Karpas-422 (cell line): ENCODE data around the gene ABCA2. TPM values are rescaled to one million over a fixed set of nuclear protein-coding genes. Genes with fewer than 3 reads are reported as not detected.
A peak's percentile ranks its signal among the peaks of the same experiment; 100 is the strongest.

Experiments
- DNase-seq: peaks from one replicate; pipeline ENCODE4 v3.0.0-alpha.2; 2015
- H2AFZ ChIP-seq: fragments of 200-600 bp; sonication (generic); 2 replicates; pipeline ENCODE4 v1.6.1; 2014; ENCODE audit warnings: antibody characterized with exemption, low read length, mixed read lengths
- H3K27ac ChIP-seq: fragments of 200-600 bp; sonication (generic); 2 replicates; pipeline ENCODE4 v1.5.1; 2014; ENCODE audit warnings: mild to moderate bottlenecking, low read length, moderate library complexity
- H3K27me3 ChIP-seq: fragments of 200-600 bp; sonication (generic); 2 replicates; pipeline ENCODE4 v1.6.1; 2014; ENCODE audit warnings: low read length, mixed read lengths
- H3K36me3 ChIP-seq: fragments of 200-600 bp; sonication (generic); 2 replicates; pipeline ENCODE4 v1.6.1; 2014; ENCODE audit warnings: low read length, mixed read lengths; ENCODE audit not compliant: insufficient read depth
- H3K4me1 ChIP-seq: fragments of 200-600 bp; sonication (generic); 2 replicates; pipeline ENCODE4 v1.6.1; 2014; ENCODE audit warnings: mild to moderate bottlenecking, low read length, mixed read lengths
- H3K4me2 ChIP-seq: fragments of 200-600 bp; sonication (generic); 2 replicates; pipeline ENCODE4 v1.6.1; 2014; ENCODE audit warnings: low read length, low read depth, mild to moderate bottlenecking; ENCODE audit not compliant: poor library complexity, severe bottlenecking
- H3K4me3 ChIP-seq: fragments of 200-600 bp; sonication (generic); 2 replicates; pipeline ENCODE4 v1.5.1; 2014; ENCODE audit warnings: mild to moderate bottlenecking, antibody characterized with exemption, low read length, mixed read lengths
- H3K79me2 ChIP-seq: fragments of 200-600 bp; sonication (generic); 2 replicates; pipeline ENCODE4 v1.6.1; 2014; ENCODE audit warnings: mild to moderate bottlenecking, low read length, mixed read lengths
- H3K9ac ChIP-seq: fragments of 200-600 bp; sonication (generic); 2 replicates; pipeline ENCODE4 v1.6.0; 2014; ENCODE audit warnings: low read length
- H3K9me2 ChIP-seq: fragments of 200-600 bp; sonication (generic), shearing (Covaris generic); replicated peaks from 2 replicates; pipeline ENCODE4 v1.6.0; 2014; ENCODE audit warnings: mild to moderate bottlenecking, low read length, moderate library complexity; ENCODE audit not compliant: insufficient read depth
- H3K9me3 ChIP-seq: fragments of 300-700, 200-600 bp; sonication (generic); 2 replicates; pipeline ENCODE4 v1.6.1; 2014; ENCODE audit warnings: low read length, mixed read lengths
- H4K20me1 ChIP-seq: fragments of 200-600 bp; sonication (generic); 2 replicates; pipeline ENCODE4 v1.6.1; 2014; ENCODE audit warnings: mild to moderate bottlenecking, antibody characterized with exemption, low read length, low read depth; ENCODE audit not compliant: insufficient read depth
- total RNA-seq: library from RNA; depleted of rRNA; stranded (reverse); fragments of >200 nt; shearing (Covaris generic); gene quantifications from 2 replicates; pipeline ENCODE4 v1.2.3, GENCODE V29; 2014; ENCODE audit warnings: low replicate concordance

ABCA2 gene
- total RNA-seq, 1 experiment from 2014 or later: 2.4 TPM

GRCh38 chr9:136997371-136997770 lies 30.7 kb downstream of the ABCA2 start:
- no peaks in the 10 kb centered on the region for H3K9me2 ChIP-seq
- no peak overlapping the region for H3K9ac ChIP-seq
- peaks cover 6% of the 10 kb centered on the region; the same call in 1 of the 2 replicates for H4K20me1 ChIP-seq
- H3K9me3 ChIP-seq: no peaks in the 10 kb centered on the region
- no peaks in the 10 kb centered on the region for H3K36me3 ChIP-seq
- DNase-seq: no peak
- peaks cover 29% of the 10 kb centered on the region for H3K4me1 ChIP-seq
- H3K27me3 ChIP-seq: no peaks in the 10 kb centered on the region
- no peak overlapping the region for H3K27ac ChIP-seq
- no peak overlapping the region for H3K4me2 ChIP-seq
- no peak overlapping the region for H3K4me3 ChIP-seq
- no peak overlapping the region for H2AFZ ChIP-seq
- H3K79me2 ChIP-seq: 0 out of 2 replicates have a peak, but pooled peaks cover 5% of the 10 kb centered on the region

GRCh38 chr9:136996361-136997292 lies 31.4 kb downstream of the ABCA2 start, which contains the start of gene CLIC3:
Gene CLIC3 (minus strand): TSS chr9:136996568. CDS start chr9:136996543, 25 bp downstream.
- H3K79me2 ChIP-seq: 0 out of 2 replicates have a peak, but pooled peaks cover 5% of the 10 kb centered on the region
- H3K9me2 ChIP-seq: no peaks in the 10 kb centered on the region
- peak; percentile 66 for DNase-seq
- H3K4me1 ChIP-seq: peaks cover 30% of the 10 kb centered on the region
- no peaks in the 10 kb centered on the region for H3K9me3 ChIP-seq
- H3K36me3 ChIP-seq: no peaks in the 10 kb centered on the region
- no peak within 1 kb of the TSS for H3K27ac ChIP-seq
- H3K4me2 ChIP-seq: peak within 1 kb of the TSS; percentile 30
- no peak within 1 kb of the TSS for H3K4me3 ChIP-seq
- H4K20me1 ChIP-seq: peaks cover 6% of the 10 kb centered on the region; the same call in 1 of the 2 replicates
- H3K9ac ChIP-seq: no peak within 1 kb of the TSS
- H3K27me3 ChIP-seq: no peaks in the 10 kb centered on the region
- H2AFZ ChIP-seq: no peak within 1 kb of the TSS

- Histone ChIP-seq H3K9me2 (no peaks in the 10 kb centered on the region), H3K79me2 (0 out of 2 replicates have a peak, but pooled peaks cover 5% of the 10 kb centered on the region), H3K4me1 (peaks cover 30% of the 10 kb centered on the region), H4K20me1 (peaks cover 6% of the 10 kb centered on the region; the same call in 1 of the 2 replicates), H3K9ac (no peak overlapping the region), H3K4me3 (no peak overlapping the region), H3K4me2 (peak overlapping the region; percentile 30), H3K36me3 (no peaks in the 10 kb centered on the region), H2AFZ (no peak overlapping the region), H3K27me3 (no peaks in the 10 kb centered on the region), H3K27ac (no peak overlapping the region), H3K9me3 (no peaks in the 10 kb centered on the region)
- no peak for DNase-seq
Measured at GRCh38 chr9:136995772-136996311, 32.2 kb downstream of the ABCA2 start.

- Histone ChIP-seq H2AFZ (no peak overlapping the region), H3K27ac (no peak overlapping the region), H3K4me3 (no peak overlapping the region), H3K9ac (no peak overlapping the region), H3K9me2 (no peaks in the 10 kb centered on the region), H3K4me1 (peaks cover 26% of the 10 kb centered on the region), H3K27me3 (no peaks in the 10 kb centered on the region), H3K9me3 (no peaks in the 10 kb centered on the region), H3K36me3 (no peaks in the 10 kb centered on the region), H4K20me1 (peaks cover 6% of the 10 kb centered on the region; the same call in 1 of the 2 replicates), H3K4me2 (no peak overlapping the region), H3K79me2 (0 out of 2 replicates have a peak, but pooled peaks cover 5% of the 10 kb centered on the region)
- DNase-seq: no peak
Measured at GRCh38 chr9:136995362-136995761, 32.7 kb downstream of the ABCA2 start.

GRCh38 chr9:136994888-136995230 lies 33.2 kb downstream of the ABCA2 start:
- Histone ChIP-seq H3K27ac (no peak overlapping the region), H3K36me3 (no peaks in the 10 kb centered on the region), H3K9me2 (no peaks in the 10 kb centered on the region), H3K4me1 (peaks cover 21% of the 10 kb centered on the region), H4K20me1 (peaks cover 6% of the 10 kb centered on the region; the same call in 1 of the 2 replicates), H3K27me3 (no peaks in the 10 kb centered on the region), H3K9ac (no peak overlapping the region), H3K9me3 (no peaks in the 10 kb centered on the region), H2AFZ (no peak overlapping the region), H3K4me2 (no peak overlapping the region), H3K79me2 (0 out of 2 replicates have a peak, but pooled peaks cover 5% of the 10 kb centered on the region), H3K4me3 (no peak overlapping the region)
- no peak for DNase-seq

GRCh38 chr9:136994180-136994887 lies 33.7 kb downstream of the ABCA2 start:
- H3K27ac ChIP-seq: no peak overlapping the region
- H3K9ac ChIP-seq: no peak overlapping the region
- peaks cover 6% of the 10 kb centered on the region; the same call in 1 of the 2 replicates for H4K20me1 ChIP-seq
- H2AFZ ChIP-seq: no peak overlapping the region
- H3K36me3 ChIP-seq: no peaks in the 10 kb centered on the region
- no peak for DNase-seq
- no peak overlapping the region for H3K4me2 ChIP-seq
- H3K4me3 ChIP-seq: no peak overlapping the region
- H3K9me2 ChIP-seq: no peaks in the 10 kb centered on the region
- 0 out of 2 replicates have a peak, but pooled peaks cover 5% of the 10 kb centered on the region for H3K79me2 ChIP-seq
- H3K4me1 ChIP-seq: peaks cover 21% of the 10 kb centered on the region
- H3K9me3 ChIP-seq: no peaks in the 10 kb centered on the region
- H3K27me3 ChIP-seq: no peaks in the 10 kb centered on the region

GRCh38 chr9:136992819-136993369 lies 35.1 kb downstream of the ABCA2 start:
- Histone ChIP-seq H3K9me2 (no peaks in the 10 kb centered on the region), H3K79me2 (0 out of 2 replicates have a peak, but pooled peaks cover 5% of the 10 kb centered on the region), H3K27me3 (no peaks in the 10 kb centered on the region), H3K36me3 (no peaks in the 10 kb centered on the region), H3K27ac (0 out of 2 replicates have a peak overlapping the region, but pooled peaks have one; percentile 25), H3K4me2 (peak overlapping the region; percentile 97), H3K4me1 (peaks cover 21% of the 10 kb centered on the region), H3K4me3 (peak overlapping the region; percentile 90), H3K9me3 (no peaks in the 10 kb centered on the region), H2AFZ (peak overlapping the region; percentile 63; the same call in 1 of the 2 replicates), H3K9ac (peak overlapping the region; percentile 84), H4K20me1 (peaks cover 6% of the 10 kb centered on the region; the same call in 1 of the 2 replicates)
- DNase-seq: no peak
